Smooth muscle cell of the pulmonary artery (primary cell): ENCODE measurements around the gene YJEFN3. TPM values are rescaled to one million over a fixed set of nuclear protein-coding genes. Genes with fewer than 3 reads are reported as not detected.

Experiments used
- total RNA-seq: library from RNA; depleted of rRNA; stranded (reverse); fragments of >200 nt; gene quantifications from 2 replicates; pipeline ENCODE4 v1.2.3, GENCODE V29; 2014

Gene YJEFN3
- total RNA-seq: 0.26 and 0.40 TPM in 2 replicates

GRCh38 chr19:19528721-19529490 is at the start of gene YJEFN3:
Gene YJEFN3, plus strand, starts transcription at chr19:19528911. Its CDS starts 22 bp downstream, at chr19:19528933.

DNA sequence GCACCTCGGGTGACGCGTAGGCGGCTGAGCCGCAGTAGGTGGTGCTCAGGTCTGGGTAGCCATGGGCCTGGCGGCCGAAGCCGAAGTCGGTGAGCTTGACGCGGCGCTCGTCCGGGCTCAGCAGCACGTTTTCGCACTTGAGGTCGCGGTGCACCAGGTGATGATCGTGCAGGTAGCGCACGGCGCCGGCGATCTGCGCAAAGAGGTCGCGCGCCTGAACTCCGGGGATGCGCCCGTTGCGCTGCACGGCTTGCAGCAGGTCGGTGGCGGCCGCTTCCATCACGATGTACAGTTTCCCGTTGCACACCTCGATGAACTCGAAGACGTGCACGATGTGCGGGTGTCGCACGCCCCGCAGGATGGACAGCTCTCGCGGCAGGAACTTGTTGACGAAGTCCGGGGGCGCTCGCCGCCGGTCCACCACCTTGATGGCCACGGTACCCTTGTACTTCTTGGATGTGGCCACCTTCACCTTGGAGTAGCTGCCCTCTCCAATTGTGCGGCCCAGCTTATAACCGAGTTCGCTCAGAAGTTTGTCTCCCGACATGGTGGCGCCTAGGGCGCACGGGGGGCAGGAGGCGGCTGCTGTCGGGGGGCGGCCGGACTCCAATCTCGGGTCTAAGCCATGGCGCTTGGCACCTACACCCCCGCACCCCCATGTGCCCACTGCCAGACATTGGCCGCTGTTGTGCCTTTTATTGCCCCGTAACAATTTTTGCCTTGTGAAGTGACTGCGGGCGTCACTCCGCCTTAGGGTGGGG is 13.7 kb upstream of the YJEFN3 start, which contains the start of gene TSSK6:
TSS of gene TSSK6 (minus strand) at position 668 of the 761 bp plus-strand sequence. CDS start at position 547, 121 bp downstream.

DNA sequence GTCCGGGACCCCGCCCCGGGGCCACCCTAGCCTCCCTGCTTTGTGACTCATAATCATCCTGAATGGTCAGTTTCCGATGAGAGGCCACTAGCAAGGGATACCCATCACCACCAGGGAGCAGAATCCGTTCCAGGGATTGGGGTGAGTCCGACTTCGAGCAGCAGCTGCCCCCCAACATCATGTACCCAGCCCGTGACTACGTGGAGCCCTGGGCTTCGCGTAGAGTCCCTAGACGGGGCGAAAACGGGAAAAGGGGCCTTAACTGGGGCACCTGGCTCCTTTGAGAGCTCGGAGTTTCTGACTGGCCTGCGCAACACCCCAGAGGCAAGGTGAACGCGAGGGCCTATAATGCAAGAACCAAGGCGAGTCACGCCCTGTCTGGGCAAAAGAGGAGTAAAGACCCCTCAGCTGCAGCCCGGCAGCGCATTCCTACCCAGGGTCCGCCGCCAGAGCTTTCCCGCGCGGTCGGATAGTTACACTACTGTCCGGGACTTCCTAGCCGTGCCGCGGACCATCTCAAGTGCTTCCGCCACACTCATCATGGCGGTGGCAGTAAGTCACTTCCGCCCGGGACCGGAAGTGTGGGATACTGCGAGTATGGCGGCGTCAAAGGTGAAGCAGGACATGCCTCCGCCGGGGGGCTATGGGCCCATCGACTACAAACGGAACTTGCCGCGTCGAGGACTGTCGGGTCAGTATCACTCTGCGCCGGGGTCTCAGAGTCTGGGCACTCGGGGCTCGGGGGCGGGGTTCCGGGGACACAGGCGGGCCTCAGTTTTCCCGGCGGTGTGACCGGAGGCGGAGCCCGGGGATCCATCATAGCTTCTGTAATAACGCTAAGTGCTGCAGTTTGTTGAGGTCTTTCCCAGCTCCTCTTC is 12.8 kb upstream of the YJEFN3 start, which contains the start of gene NDUFA13:
TSS of gene NDUFA13 (plus strand) at position 584 of the 878 bp plus-strand sequence. CDS start at position 598, 14 bp downstream.

DNA sequence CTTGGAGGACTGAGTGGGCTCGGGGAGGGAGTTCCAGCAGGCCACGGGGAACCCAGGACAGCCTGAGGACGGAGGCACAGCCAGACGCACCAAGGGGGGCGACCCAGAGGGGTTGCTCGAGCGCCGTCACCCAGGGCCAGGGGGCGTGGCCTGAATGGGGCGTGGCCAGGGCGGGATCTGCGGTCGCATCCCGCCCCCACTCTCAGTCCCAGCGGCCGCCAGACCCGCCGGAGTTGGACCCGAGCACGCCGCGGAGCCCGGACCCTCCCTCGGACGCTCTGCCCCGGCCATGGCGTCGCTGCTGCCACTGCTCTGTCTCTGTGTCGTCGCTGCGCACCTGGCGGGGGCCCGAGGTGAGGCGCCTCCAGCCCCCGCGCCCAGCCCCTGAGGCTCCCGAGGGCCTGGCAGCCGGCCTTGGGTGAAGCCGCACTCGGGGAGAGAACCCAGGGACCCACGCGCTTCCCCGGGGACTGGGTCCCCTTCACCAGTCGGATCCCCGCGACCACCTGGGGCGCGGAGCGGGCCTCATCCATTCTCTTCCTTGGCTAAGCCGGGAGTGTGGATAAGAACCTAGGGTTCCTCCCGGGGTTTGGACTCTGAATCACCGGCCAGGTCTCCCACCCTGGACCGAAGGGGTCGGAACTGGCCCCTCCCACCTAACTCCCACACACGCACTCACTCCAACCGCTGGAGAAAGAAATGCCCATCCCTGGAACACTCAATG is 9.5 kb downstream of the YJEFN3 start, which contains the start of gene CILP2:
TSS of gene CILP2 (plus strand) at position 205 of the 724 bp plus-strand sequence. CDS start at position 290, 85 bp downstream.

Other genes starting within 250 kb of the YJEFN3 start
- 21.1 and 21.4 TPM in 2 replicates for gene SUGP1, start 208.4 kb upstream of the YJEFN3 start, total RNA-seq
- 39.6 and 45.3 TPM in 2 replicates for gene MAU2, start 208.1 kb upstream of the YJEFN3 start, total RNA-seq
- gene GATAD2A, start 123.2 kb upstream of the YJEFN3 start, total RNA-seq: 40.3 and 55.7 TPM in 2 replicates
- 1.7 and 1.8 TPM in 2 replicates for gene TSSK6, start 13.4 kb upstream of the YJEFN3 start, total RNA-seq
- 128 TPM in 2 replicates for gene NDUFA13, start 12.7 kb upstream of the YJEFN3 start, total RNA-seq
- 0.17 and 0.20 TPM in 2 replicates for gene CILP2, start 9.4 kb downstream of the YJEFN3 start, total RNA-seq
- gene PBX4, start 89.8 kb downstream of the YJEFN3 start, total RNA-seq: 0.10 and 0.26 TPM in 2 replicates
- gene LPAR2, start 99.3 kb downstream of the YJEFN3 start, total RNA-seq: 1.1 and 1.7 TPM in 2 replicates
- 4.4 and 5.9 TPM in 2 replicates for gene GMIP, start 114.7 kb downstream of the YJEFN3 start, total RNA-seq
- 42.6 and 67.5 TPM in 2 replicates for gene ATP13A1, start 134.8 kb downstream of the YJEFN3 start, total RNA-seq
- gene ZNF101, start 139.9 kb downstream of the YJEFN3 start, total RNA-seq: 4.6 and 5.4 TPM in 2 replicates
- 4.1 and 5.3 TPM in 2 replicates for gene ZNF14, start 204.2 kb downstream of the YJEFN3 start, total RNA-seq